Transverse colon (tissue), 4 donors: ENCODE measurements around the gene RASAL2. TPM values are rescaled to one million over a fixed set of nuclear protein-coding genes. Genes with fewer than 3 reads are reported as not detected.
A peak's percentile ranks its signal among the peaks of the same experiment; 100 is the strongest.

Experiments used
- DNase-seq: peaks from one replicate; pipeline ENCODE4 v3.0.0-alpha.2; 2019
- H3K27ac ChIP-seq, 4 donors: fragments of 200-600 bp; sonication (generic); 2 replicates each; pipeline ENCODE4 v1.5.1; 2016 to 2018; ENCODE audit warnings: inconsistent platforms in 4 of 4
- H3K27me3 ChIP-seq: fragments of 200-600 bp; sonication (generic); 2 replicates; pipeline ENCODE4 v1.5.1; 2017; ENCODE audit warnings: inconsistent platforms
- H3K36me3 ChIP-seq, 4 donors: fragments of 200-600 bp; sonication (generic); 2 replicates each; pipeline ENCODE4 v1.5.1; 2017 to 2019; ENCODE audit warnings: inconsistent platforms in 4 of 4
- H3K4me1 ChIP-seq, 4 donors: fragments of 200-600 bp; sonication (generic); 2 replicates each; pipeline ENCODE4 v1.5.1; 2017 to 2020; ENCODE audit warnings: inconsistent platforms in 4 of 4
- H3K4me3 ChIP-seq, 4 donors: fragments of 200-600 bp; sonication (generic); 1 replicate in 1 of 4; 2 replicates in 3 of 4; pipeline versions ENCODE4 v1.5.1 to v1.6.1; 2017 to 2019; ENCODE audit warnings: inconsistent platforms in 4 of 4
- H3K9me3 ChIP-seq, 2 donors: fragments of 200-600 bp; sonication (generic); 2 replicates each; pipeline ENCODE4 v1.5.1; 2017 to 2019; ENCODE audit warnings: inconsistent platforms in 2 of 2
- CTCF ChIP-seq, 5 experiments: fragments of 200-600 bp in 3 of 5; fragments of 450-650 bp in 2 of 5; sonication (generic) in 3 of 5; IDR thresholded peaks; 1 replicate in 2 of 5; 2 replicates in 3 of 5; pipeline ENCODE4 v1.5.1; 2016 to 2017; ENCODE audit warnings: antibody characterized with exemption in 5 of 5, inconsistent platforms in 3 of 5, mild to moderate bottlenecking in 2 of 5, moderate library complexity in 1 of 5
- EP300 ChIP-seq: sonication (generic); formaldehyde crosslinking; IDR thresholded peaks from one replicate; pipeline ENCODE4 v1.6.1; 2017; ENCODE audit warnings: antibody characterized with exemption, low read depth
- POLR2A ChIP-seq: fragments of 450-650 bp; IDR thresholded peaks from one replicate; pipeline ENCODE4 v1.6.1; 2016; ENCODE audit warnings: antibody characterized with exemption, mild to moderate bottlenecking, moderate library complexity
- POLR2AphosphoS5 ChIP-seq, 3 donors: sonication (generic); formaldehyde crosslinking; IDR thresholded peaks; one replicate each; pipeline ENCODE4 v1.6.1; 2016; ENCODE audit warnings: antibody characterized with exemption in 3 of 3
- WGBS, 2 donors: methylation state at CpG; one replicate each; pipeline ENCODE4 v1.1.5; 2018; ENCODE audit warnings: low coverage in 1 of 2; 5-methylcytosine and 5-hydroxymethylcytosine counted together
- in situ Hi-C, 4 donors: fragments of 200-750 bp; cut with MboI; loops; one replicate each; pipeline versions ENCODE4 v1.15.0 to v1.15.1; 2017; ENCODE audit warnings: low sequenced_read_pairs in 3 of 4, low pct_ligation_motif_present in 1 of 4, low pct_unique_long_range_greater_than_20kb in 1 of 4
- intact Hi-C: fragments of 100-400 bp; cut with DNase I; formaldehyde crosslinking; loops from one replicate; pipeline ENCODE4 v1.15.1; 2023; ENCODE audit warnings: low total_unique reads
- total RNA-seq, 4 donors: library from RNA; depleted of rRNA; stranded (reverse); fragments of >200 nt; gene quantifications; one replicate each; pipeline ENCODE4 v1.1.0, GENCODE V29; 2016

The RASAL2 gene
- total RNA-seq, 4 donors from 2014 or later = 13.1 to 26.1 (median 19.8) TPM

GRCh38 chr1:178183796-178184195 is 89.9 kb downstream of the RASAL2 start:
- no peak overlapping the region for H3K27ac ChIP-seq
- intact Hi-C loops (no loop called here), in situ Hi-C loops (no loop called here)
- TF ChIP-seq POLR2AphosphoS5 (IDR thresholded peaks at IDR 0.05) = no peak
- no peak for TF ChIP-seq CTCF (IDR thresholded peaks at IDR 0.05)
- no peak for TF ChIP-seq POLR2A
- TF ChIP-seq EP300 = no peak
- no peak overlapping the region for H3K4me3 ChIP-seq
- H3K4me1 ChIP-seq = no peaks in the 10 kb centered on the region
- H3K36me3 ChIP-seq = no peaks in the 10 kb centered on the region
- no peaks in the 10 kb centered on the region for H3K9me3 ChIP-seq
- no peak for DNase-seq
- H3K27me3 ChIP-seq = no peaks in the 10 kb centered on the region

- Histone ChIP-seq H3K9me3 (no peaks in the 10 kb centered on the region), H3K36me3 (no peaks in the 10 kb centered on the region), H3K27me3 (no peaks in the 10 kb centered on the region), H3K4me1 (peaks cover 0 to 12% (median 4%) of the 10 kb centered on the region in 4 donors), H3K4me3 (no peak overlapping the region), H3K27ac (no peak overlapping the region)
- in situ Hi-C loops (no loop called here), intact Hi-C loops (no loop called here)
- WGBS, 2 donors = 78 to 87% methylated on average over 3 of the region's 3 CpGs
- TF ChIP-seq POLR2AphosphoS5 (IDR thresholded peaks at IDR 0.05) (no peak), CTCF (IDR thresholded peaks at IDR 0.05) (no peak), EP300 (no peak), POLR2A (no peak)
- DNase-seq = no peak
Observed at GRCh38 chr1:178188306-178188705, 94.4 kb downstream of the RASAL2 start.

GRCh38 chr1:178189814-178190213 is 95.9 kb downstream of the RASAL2 start:
- intact Hi-C loops = no loop called here
- WGBS, 2 donors = 74 to 83% methylated on average over 3 of the region's 3 CpGs

GRCh38 chr1:178190881-178191280 is 97.0 kb downstream of the RASAL2 start:
- TF ChIP-seq CTCF (IDR thresholded peaks at IDR 0.05) (no peak), POLR2AphosphoS5 (IDR thresholded peaks at IDR 0.05) (no peak), EP300 (no peak), POLR2A (no peak)
- no peak overlapping the region for H3K27ac ChIP-seq
- intact Hi-C loops = no loop called here

More at GRCh38 chr1:178189814-178190213, 95.9 kb downstream of the RASAL2 start:
- Histone ChIP-seq H3K27me3 (no peaks in the 10 kb centered on the region), H3K4me3 (no peak overlapping the region), H3K4me1 (peaks cover 0 to 12% (median 4%) of the 10 kb centered on the region in 4 donors), H3K9me3 (no peaks in the 10 kb centered on the region), H3K27ac (no peak overlapping the region), H3K36me3 (no peaks in the 10 kb centered on the region)
- no peak for DNase-seq
- TF ChIP-seq CTCF (IDR thresholded peaks at IDR 0.05) (peak in 2 of 5 experiments; percentile 9 to 10), EP300 (no peak), POLR2A (no peak)
- in situ Hi-C loops = no loop called here

More at GRCh38 chr1:178190881-178191280, 97.0 kb downstream of the RASAL2 start:
- Histone ChIP-seq H3K36me3 (no peaks in the 10 kb centered on the region), H3K27me3 (no peaks in the 10 kb centered on the region), H3K4me1 (peaks cover 0 to 12% (median 4%) of the 10 kb centered on the region in 4 donors), H3K4me3 (no peak overlapping the region), H3K9me3 (no peaks in the 10 kb centered on the region)
- 79 to 86% methylated on average over 2 of the region's 2 CpGs for WGBS, 2 donors
- in situ Hi-C loops = no loop called here
- DNase-seq = no peak
